K562 (cell line): ENCODE results near the gene C9orf50. TPM values are rescaled to one million over a fixed set of nuclear protein-coding genes. Genes with fewer than 3 reads are reported as not detected.

Experiments used
- CHCHD3 ChIP-seq: fragments of 250-450 bp; sonication (Bioruptor Pico); IDR thresholded peaks from 2 replicates; pipeline ENCODE4 v2.1.2; 2022; ENCODE audit warnings: mild to moderate bottlenecking
- KLF1 ChIP-seq: fragments of 450-650 bp; IDR thresholded peaks from 2 replicates; pipeline ENCODE4 v1.6.1; 2016; ENCODE audit warnings: missing genetic modification characterization, missing compliant biosample characterization
- NFXL1 ChIP-seq: fragments of 450-650 bp; formaldehyde crosslinking; IDR thresholded peaks from 2 replicates; pipeline ENCODE4 v1.4.0; 2021; ENCODE audit warnings: mild to moderate bottlenecking
- PRMT5 ChIP-seq: sonication (generic); formaldehyde crosslinking; IDR thresholded peaks from 2 replicates; pipeline ENCODE4 v1.5.0; 2020; ENCODE audit warnings: missing genetic modification reagents
- RAD21 ChIP-seq, 2 experiments: fragments of 250-450 bp in 1 of 2; fragments of 450-650 bp in 1 of 2; sonication (Bioruptor Pico) in 1 of 2; formaldehyde crosslinking in 1 of 2; IDR thresholded peaks in 1 of 2; conservative IDR thresholded peaks in 1 of 2; 2 replicates each; pipeline versions ENCODE4 v1.4.0 to v1.8.0; 2020 to 2022; ENCODE audit warnings: mild to moderate bottlenecking in 2 of 2, moderate library complexity in 1 of 2
- RBM22 ChIP-seq: fragments of 200-400 bp; formaldehyde crosslinking; IDR thresholded peaks from 2 replicates; pipeline ENCODE4 v1.6.1; 2018; ENCODE audit warnings: low read length, low read depth; ENCODE audit not compliant: poor library complexity, severe bottlenecking
- SRSF9 ChIP-seq: fragments of 200-400 bp; formaldehyde crosslinking; IDR thresholded peaks from 2 replicates; pipeline ENCODE4 v1.6.1; 2017; ENCODE audit warnings: low read depth, low read length, borderline replicate concordance
- TAF9B ChIP-seq: fragments of 450-650 bp; IDR thresholded peaks from 2 replicates; pipeline ENCODE4 v1.6.1; 2018; ENCODE audit warnings: mild to moderate bottlenecking; ENCODE audit not compliant: partially characterized antibody
- TCF3 ChIP-seq: sonication (generic); formaldehyde crosslinking; IDR thresholded peaks from 2 replicates; pipeline ENCODE4 v1.4.0; 2020; ENCODE audit warnings: mild to moderate bottlenecking, missing genetic modification reagents
- TRIM28 ChIP-seq: fragments of 450-650 bp; IDR thresholded peaks from 2 replicates; pipeline ENCODE4 v1.6.1; 2017
- polyA plus RNA-seq, 8 experiments: library from polyadenylated mRNA; depleted of rRNA in 4 of 8; stranded (reverse) in 5 of 8; unstranded in 3 of 8; fragments of >200 nt; fragmentation: Nextera tagmentation in 2 of 8; fragmentation: Illumina TruSeq in 1 of 8; extraction: Ambion mirVana in 2 of 8; extraction: Trizol in 1 of 8; gene quantifications; 2 replicates each; pipeline versions ENCODE4 v1.2.1 to v1.2.3, GENCODE V29; 2011 to 2014; ENCODE audit warnings: inconsistent platforms in 1 of 8, missing spikeins in 1 of 8
- total RNA-seq, 7 experiments: library from RNA; depleted of rRNA in 6 of 7; stranded (reverse); fragments of >200 nt in 6 of 7; fragmentation: Illumina TruSeq in 2 of 7; extraction: Trizol in 2 of 7; gene quantifications; 2 replicates each; pipeline versions ENCODE4 v1.2.1 to v1.2.3, GENCODE V29; 2011 to 2021; ENCODE audit warnings: low replicate concordance in 1 of 7
- TF ChIP-seq, protein P1 (sequence below): IDR thresholded peaks from 2 replicates; pipeline ENCODE4 v1.6.1; 2011; ENCODE audit warnings: borderline replicate concordance, low read depth, mild to moderate bottlenecking, moderate library complexity, low read length; ENCODE audit not compliant: insufficient read depth, poor library complexity, severe bottlenecking
- TF ChIP-seq, protein P2 (sequence below), 2 experiments: fragments of 450-650 bp; IDR thresholded peaks; 2 replicates each; pipeline ENCODE4 v1.6.1; 2016; ENCODE audit warnings: mild to moderate bottlenecking in 2 of 2, borderline replicate concordance in 1 of 2, low read depth in 1 of 2, moderate library complexity in 1 of 2

The C9orf50 gene
- total and polyA plus RNA-seq, 9 of the 15 experiments (the other 6 are each of a cell fraction or from before 2014, with no cell fraction given) = not detected

DNA sequence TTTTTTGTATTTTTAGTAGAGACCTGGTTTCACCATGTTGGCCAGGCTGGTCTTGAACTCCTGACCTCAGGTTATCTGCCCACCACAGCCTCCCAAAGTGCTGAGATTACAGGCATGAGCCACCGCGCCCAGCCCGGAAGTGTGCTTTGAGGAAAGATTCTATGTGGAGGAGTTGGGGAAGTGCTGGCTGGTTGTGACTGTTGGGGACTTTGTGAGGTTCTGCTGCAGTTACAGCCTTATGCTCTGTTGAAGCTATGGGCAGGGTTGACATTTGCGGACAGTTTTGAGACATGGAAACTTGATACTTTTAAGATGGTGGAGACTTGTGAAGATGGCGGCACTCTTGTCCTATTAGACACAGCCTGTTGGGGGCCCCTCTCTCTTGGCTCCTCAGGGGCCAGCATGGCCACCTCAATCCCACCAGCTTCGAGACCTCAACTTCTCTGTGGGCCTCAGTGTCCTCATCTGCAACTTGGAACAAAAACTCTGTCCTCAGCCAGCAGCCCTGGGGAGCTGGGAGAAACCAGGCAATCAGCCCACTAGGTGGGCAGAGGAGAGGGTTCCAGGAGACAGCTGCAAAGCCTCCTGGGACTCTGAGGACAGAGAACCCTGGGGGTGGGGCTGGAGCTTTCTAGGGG lies 24.9 kb downstream of the C9orf50 start (continued):
- peak in 1 of 2 experiments; percentile 15; a peak in 1 of 4 replicates for TF ChIP-seq RAD21 (CRISPR knock-in tag; conservative IDR thresholded peaks at IDR 0.05 in 1 of 2, IDR thresholded peaks at IDR 0.05 in 1 of 2)
- TF ChIP-seq, protein P1, sequence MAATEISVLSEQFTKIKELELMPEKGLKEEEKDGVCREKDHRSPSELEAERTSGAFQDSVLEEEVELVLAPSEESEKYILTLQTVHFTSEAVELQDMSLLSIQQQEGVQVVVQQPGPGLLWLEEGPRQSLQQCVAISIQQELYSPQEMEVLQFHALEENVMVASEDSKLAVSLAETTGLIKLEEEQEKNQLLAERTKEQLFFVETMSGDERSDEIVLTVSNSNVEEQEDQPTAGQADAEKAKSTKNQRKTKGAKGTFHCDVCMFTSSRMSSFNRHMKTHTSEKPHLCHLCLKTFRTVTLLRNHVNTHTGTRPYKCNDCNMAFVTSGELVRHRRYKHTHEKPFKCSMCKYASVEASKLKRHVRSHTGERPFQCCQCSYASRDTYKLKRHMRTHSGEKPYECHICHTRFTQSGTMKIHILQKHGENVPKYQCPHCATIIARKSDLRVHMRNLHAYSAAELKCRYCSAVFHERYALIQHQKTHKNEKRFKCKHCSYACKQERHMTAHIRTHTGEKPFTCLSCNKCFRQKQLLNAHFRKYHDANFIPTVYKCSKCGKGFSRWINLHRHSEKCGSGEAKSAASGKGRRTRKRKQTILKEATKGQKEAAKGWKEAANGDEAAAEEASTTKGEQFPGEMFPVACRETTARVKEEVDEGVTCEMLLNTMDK = no peak
- TF ChIP-seq CHCHD3 (CRISPR knock-in tag) = no peak
- TF ChIP-seq TRIM28 = 0 out of 2 replicates have a peak, but pooled peaks have one; percentile 36
- no peak for TF ChIP-seq TAF9B
- TF ChIP-seq NFXL1 (CRISPR knock-in tag) = peak; percentile 87
- TF ChIP-seq, protein P2, sequence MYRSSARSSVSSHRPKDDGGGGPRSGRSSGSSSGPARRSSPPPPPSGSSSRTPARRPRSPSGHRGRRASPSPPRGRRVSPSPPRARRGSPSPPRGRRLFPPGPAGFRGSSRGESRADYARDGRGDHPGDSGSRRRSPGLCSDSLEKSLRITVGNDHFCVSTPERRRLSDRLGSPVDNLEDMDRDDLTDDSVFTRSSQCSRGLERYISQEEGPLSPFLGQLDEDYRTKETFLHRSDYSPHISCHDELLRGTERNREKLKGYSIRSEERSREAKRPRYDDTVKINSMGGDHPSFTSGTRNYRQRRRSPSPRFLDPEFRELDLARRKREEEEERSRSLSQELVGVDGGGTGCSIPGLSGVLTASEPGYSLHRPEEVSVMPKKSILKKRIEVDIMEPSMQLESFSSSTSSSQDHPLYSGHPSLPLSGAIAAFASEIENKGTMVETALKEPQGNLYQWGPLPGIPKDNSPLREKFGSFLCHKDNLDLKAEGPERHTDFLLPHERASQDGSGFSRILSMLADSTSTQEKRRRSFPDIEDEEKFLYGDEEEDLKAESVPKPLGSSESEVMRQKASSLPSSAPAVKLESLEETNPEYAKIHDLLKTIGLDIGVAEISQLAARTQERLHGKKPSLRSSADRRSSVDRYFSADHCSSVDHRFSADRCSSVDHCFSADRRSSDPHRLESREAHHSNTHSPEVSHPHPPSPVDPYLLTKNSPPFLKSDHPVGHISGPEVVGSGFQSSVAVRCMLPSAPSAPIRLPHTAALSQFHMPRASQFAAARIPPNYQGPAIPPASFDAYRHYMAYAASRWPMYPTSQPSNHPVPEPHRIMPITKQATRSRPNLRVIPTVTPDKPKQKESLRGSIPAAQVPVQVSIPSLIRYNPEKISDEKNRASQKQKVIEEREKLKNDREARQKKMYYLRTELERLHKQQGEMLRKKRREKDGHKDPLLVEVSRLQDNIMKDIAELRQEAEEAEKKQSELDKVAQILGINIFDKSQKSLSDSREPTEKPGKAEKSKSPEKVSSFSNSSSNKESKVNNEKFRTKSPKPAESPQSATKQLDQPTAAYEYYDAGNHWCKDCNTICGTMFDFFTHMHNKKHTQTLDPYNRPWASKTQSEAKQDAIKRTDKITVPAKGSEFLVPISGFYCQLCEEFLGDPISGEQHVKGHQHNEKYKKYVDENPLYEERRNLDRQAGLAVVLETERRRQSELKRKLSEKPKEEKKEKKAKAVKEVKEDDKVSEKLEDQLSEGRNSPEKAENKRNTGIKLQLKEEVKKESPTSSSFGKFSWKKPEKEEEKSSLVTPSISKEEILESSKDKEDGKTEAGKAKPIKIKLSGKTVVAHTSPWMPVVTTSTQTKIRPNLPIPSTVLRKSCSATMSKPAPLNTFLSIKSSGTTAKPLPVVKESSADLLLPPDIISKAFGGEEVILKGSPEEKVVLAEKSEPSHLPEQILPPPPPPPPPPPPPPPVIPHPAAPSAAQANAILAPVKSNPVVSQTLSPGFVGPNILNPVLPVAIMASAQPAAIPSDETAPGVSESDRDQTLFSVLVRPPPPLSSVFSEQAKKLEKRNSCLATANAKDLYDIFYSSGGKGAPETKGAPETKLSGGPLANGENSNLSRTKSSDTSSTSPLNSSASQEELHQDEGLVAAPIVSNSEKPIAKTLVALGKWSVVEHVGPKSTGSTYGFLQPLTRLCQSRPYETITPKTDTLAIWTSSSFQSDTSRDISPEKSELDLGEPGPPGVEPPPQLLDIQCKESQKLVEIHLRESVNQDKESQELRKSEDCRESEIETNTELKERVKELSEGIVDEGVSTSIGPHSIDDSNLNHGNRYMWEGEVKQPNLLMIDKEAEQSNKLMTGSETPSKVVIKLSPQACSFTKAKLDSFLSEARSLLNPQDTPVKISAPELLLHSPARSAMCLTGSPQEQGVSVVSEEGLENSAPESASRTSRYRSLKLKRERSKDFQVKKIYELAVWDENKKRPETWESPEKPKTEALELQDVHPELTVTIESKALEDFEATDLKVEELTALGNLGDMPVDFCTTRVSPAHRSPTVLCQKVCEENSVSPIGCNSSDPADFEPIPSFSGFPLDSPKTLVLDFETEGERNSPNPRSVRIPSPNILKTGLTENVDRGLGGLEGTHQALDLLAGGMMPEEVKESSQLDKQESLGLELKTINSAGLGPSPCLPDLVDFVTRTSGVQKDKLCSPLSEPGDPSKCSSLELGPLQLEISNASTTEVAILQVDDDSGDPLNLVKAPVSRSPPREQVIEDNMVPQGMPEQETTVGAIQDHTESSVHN (IDR thresholded peaks at IDR 0.05; ENCODE audit: borderline replicate concordance in 1 of 2, low read depth in 1 of 2) = no peak
- no peak for TF ChIP-seq PRMT5 (CRISPR knock-in tag)
- no peak for TF ChIP-seq SRSF9
- no peak for TF ChIP-seq RBM22
- TF ChIP-seq KLF1 (tag) = peak; percentile 74
- peak; percentile 95 for TF ChIP-seq TCF3
